H9 (cell line): Measurements from ENCODE around the gene PRPF19. TPM values are rescaled to one million over a fixed set of nuclear protein-coding genes. Genes with fewer than 3 reads are reported as not detected.
A peak's percentile ranks its signal among the peaks of the same experiment; 100 is the strongest.

Experiments
- DNase-seq: peaks from one replicate; pipeline ENCODE4 v3.0.0-alpha.2; 2017
- H2AFZ ChIP-seq: one replicate; pipeline ENCODE4 v1.6.1; 2013; ENCODE audit warnings: mild to moderate bottlenecking, low read length, control low read depth, moderate library complexity
- H2AK5ac ChIP-seq: 2 replicates; pipeline ENCODE4 v1.6.1; 2013; ENCODE audit warnings: low read length, control low read depth, mixed read lengths; ENCODE audit not compliant: insufficient read length
- H2BK120ac ChIP-seq: one replicate; pipeline ENCODE4 v1.6.1; 2013; ENCODE audit warnings: low read depth, mild to moderate bottlenecking, low read length, control low read depth, inconsistent platforms; ENCODE audit not compliant: poor library complexity, severe bottlenecking
- H2BK12ac ChIP-seq: 2 replicates; pipeline ENCODE4 v1.6.1; 2013; ENCODE audit warnings: low read length, control low read depth, mixed read lengths, low read depth; ENCODE audit not compliant: insufficient read length
- H2BK15ac ChIP-seq: 2 replicates; pipeline ENCODE4 v1.6.1; 2013; ENCODE audit warnings: low read depth, low read length, control low read depth
- H2BK20ac ChIP-seq: one replicate; pipeline ENCODE4 v1.6.1; 2013; ENCODE audit warnings: low read depth, mild to moderate bottlenecking, low read length, control low read depth, inconsistent platforms; ENCODE audit not compliant: poor library complexity, severe bottlenecking
- H2BK5ac ChIP-seq: 2 replicates; pipeline ENCODE4 v1.6.1; 2013; ENCODE audit warnings: low read length, control low read depth, mixed read lengths; ENCODE audit not compliant: insufficient read length
- H3K14ac ChIP-seq: 2 replicates; pipeline ENCODE4 v1.6.1; 2013; ENCODE audit warnings: low read length, control low read depth; ENCODE audit not compliant: insufficient read depth
- H3K18ac ChIP-seq: 2 replicates; pipeline ENCODE4 v1.6.1; 2013; ENCODE audit warnings: low read depth, mild to moderate bottlenecking, mixed read lengths, low read length, control low read depth; ENCODE audit not compliant: insufficient read length
- H3K23ac ChIP-seq: 2 replicates; pipeline ENCODE4 v1.6.1; 2013; ENCODE audit warnings: low read length, control low read depth, mixed read lengths, low read depth; ENCODE audit not compliant: insufficient read length
- H3K23me2 ChIP-seq: 2 replicates; pipeline ENCODE4 v1.6.1; 2013; ENCODE audit warnings: low read depth, mild to moderate bottlenecking, mixed read lengths, low read length, control low read depth; ENCODE audit not compliant: insufficient read length, poor library complexity, severe bottlenecking
- H3K27ac ChIP-seq: 2 replicates; pipeline ENCODE4 v1.5.1; 2013; ENCODE audit warnings: low read length, control low read depth, mixed read lengths, low read depth; ENCODE audit not compliant: insufficient read length
- H3K27me3 ChIP-seq: 2 replicates; pipeline ENCODE4 v1.6.1; 2013; ENCODE audit warnings: low read length, control low read depth, inconsistent platforms; ENCODE audit not compliant: insufficient read depth
- H3K4ac ChIP-seq: 2 replicates; pipeline ENCODE4 v1.6.1; 2013; ENCODE audit warnings: low read depth, mild to moderate bottlenecking, control low read depth, inconsistent platforms, low read length, moderate library complexity
- H3K4me1 ChIP-seq: 2 replicates; pipeline ENCODE4 v1.6.1; 2013; ENCODE audit warnings: low read length, control low read depth, inconsistent platforms; ENCODE audit not compliant: insufficient read depth
- H3K4me2 ChIP-seq: 2 replicates; pipeline ENCODE4 v1.6.1; 2013; ENCODE audit warnings: low read length, control low read depth, mixed read lengths; ENCODE audit not compliant: insufficient read length, insufficient read depth
- H3K56ac ChIP-seq: 2 replicates; pipeline ENCODE4 v1.6.1; 2013; ENCODE audit warnings: low read depth, mild to moderate bottlenecking, mixed read lengths, low read length, control low read depth; ENCODE audit not compliant: insufficient read length
- H3K79me1 ChIP-seq: 2 replicates; pipeline ENCODE4 v1.6.1; 2013; ENCODE audit warnings: low read depth, mild to moderate bottlenecking, moderate library complexity, low read length, control low read depth, inconsistent platforms; ENCODE audit not compliant: insufficient read depth, poor library complexity, severe bottlenecking
- H3K79me2 ChIP-seq: 2 replicates; pipeline ENCODE4 v1.6.1; 2013; ENCODE audit warnings: low read length, control low read depth, inconsistent platforms; ENCODE audit not compliant: insufficient read depth
- H3K9ac ChIP-seq: 2 replicates; pipeline ENCODE4 v1.6.1; 2013; ENCODE audit warnings: low read length, control low read depth, mixed read lengths; ENCODE audit not compliant: insufficient read length; ENCODE audit errors: extremely low read depth
- H3K9me3 ChIP-seq: one replicate; pipeline ENCODE4 v1.6.1; 2013; ENCODE audit warnings: low read depth, low read length, inconsistent platforms; ENCODE audit not compliant: control insufficient read depth
- H3T11ph ChIP-seq: one replicate; pipeline ENCODE4 v1.6.1; 2013; ENCODE audit warnings: mild to moderate bottlenecking, low read length, control low read depth, inconsistent platforms
- H4K20me1 ChIP-seq: one replicate; pipeline ENCODE4 v1.6.1; 2013; ENCODE audit not compliant: control insufficient read depth, insufficient read length, insufficient read depth
- H4K5ac ChIP-seq: 2 replicates; pipeline ENCODE4 v1.6.1; 2013; ENCODE audit warnings: low read depth, mild to moderate bottlenecking, mixed read lengths, low read length, control low read depth; ENCODE audit not compliant: insufficient read length
- H4K8ac ChIP-seq: replicated peaks from 2 replicates; pipeline ENCODE4 v1.6.1; 2013; ENCODE audit warnings: low read length, control low read depth, mixed read lengths, low read depth; ENCODE audit not compliant: insufficient read length
- H4K91ac ChIP-seq: 2 replicates; pipeline ENCODE4 v1.6.1; 2013; ENCODE audit warnings: low read depth, mild to moderate bottlenecking, moderate library complexity, mixed read lengths, low read length, control low read depth; ENCODE audit not compliant: insufficient read length
- H3K27ac Mint-ChIP-seq, 3 experiments: 2 replicates in 2 of 3; 3 replicates in 1 of 3; pipeline ENCODE4 v1.8.0; 2020 to 2021; ENCODE audit warnings: mixed read lengths in 3 of 3, mild to moderate bottlenecking in 1 of 3, moderate library complexity in 1 of 3
- H3K27me3 Mint-ChIP-seq: 2 replicates; pipeline ENCODE4 v1.8.0; 2021; ENCODE audit warnings: low read depth, mild to moderate bottlenecking, moderate library complexity, mixed read lengths
- H3K36me3 Mint-ChIP-seq, 3 experiments: 2 replicates in 2 of 3; 3 replicates in 1 of 3; pipeline ENCODE4 v1.8.0; 2020 to 2021; ENCODE audit warnings: low read depth in 3 of 3, mixed read lengths in 3 of 3; ENCODE audit not compliant: insufficient read depth in 1 of 3
- H3K4me1 Mint-ChIP-seq, 2 experiments: 2 replicates each; pipeline ENCODE4 v1.8.0; 2020; ENCODE audit warnings: mixed read lengths in 2 of 2
- H3K4me3 Mint-ChIP-seq, 2 experiments: 2 replicates in 1 of 2; 3 replicates in 1 of 2; pipeline ENCODE4 v1.8.0; 2020 to 2021; ENCODE audit warnings: mild to moderate bottlenecking in 2 of 2, mixed read lengths in 2 of 2, moderate library complexity in 1 of 2
- H3K9me3 Mint-ChIP-seq, 2 experiments: 2 replicates in 1 of 2; 3 replicates in 1 of 2; pipeline ENCODE4 v1.8.0; 2020; ENCODE audit warnings: mild to moderate bottlenecking in 2 of 2, mixed read lengths in 2 of 2, moderate library complexity in 1 of 2
- CTCF ChIP-seq: fragments of 200-600 bp; sonication (generic); conservative IDR thresholded peaks from 3 replicates; pipeline ENCODE4 v1.8.0; 2021; ENCODE audit warnings: antibody characterized with exemption, mild to moderate bottlenecking
- WGBS: extraction: QIAGEN DNeasy Blood & Tissue Kit; methylation state at CpG from one replicate; pipeline ENCODE4 v1.1.7; 2013; ENCODE audit warnings: missing lambda C conversion rate, low lambda C conversion rate, mixed read lengths; ENCODE audit not compliant: insufficient read length; ENCODE audit errors: extremely low coverage; 5-methylcytosine and 5-hydroxymethylcytosine counted together
- total RNA-seq: library from RNA; stranded (reverse); gene quantifications from 2 replicates; pipeline ENCODE4 v1.2.1, GENCODE V29; 2021

The PRPF19 gene
- total RNA-seq, 1 experiment from 2014 or later = 130 TPM

- Histone ChIP-seq H3K4ac (no peak within 1 kb of the TSS; the same call in 1 of the 2 replicates), H2BK120ac (no peak within 1 kb of the TSS), H3K79me2 (peaks cover 24% of the 10 kb centered on the region; the same call in 1 of the 2 replicates), H4K91ac (peak within 1 kb of the TSS; percentile 91), H3K56ac (no peak within 1 kb of the TSS), H2BK12ac (peak within 1 kb of the TSS; percentile 18), H4K5ac (peak within 1 kb of the TSS; percentile 49), H3T11ph (no peak within 1 kb of the TSS), H4K8ac (no peak within 1 kb of the TSS), H3K23ac (no peak within 1 kb of the TSS), H3K27me3 (no peaks in the 10 kb centered on the region), H4K20me1 (no peaks in the 10 kb centered on the region), H3K14ac (peak within 1 kb of the TSS; percentile 92), H2BK20ac (no peak within 1 kb of the TSS), H3K18ac (peak within 1 kb of the TSS; percentile 74), H3K4me2 (peak within 1 kb of the TSS; percentile 88), H3K27ac (peak within 1 kb of the TSS; percentile 21), H2AFZ (no peak within 1 kb of the TSS), H3K79me1 (no peaks in the 10 kb centered on the region), H3K23me2 (peaks cover 14% of the 10 kb centered on the region), H3K9ac (peak within 1 kb of the TSS; percentile 74), H3K4me1 (peaks cover 8% of the 10 kb centered on the region; the same call in 1 of the 2 replicates), H2AK5ac (no peak within 1 kb of the TSS), H3K9me3 (no peaks in the 10 kb centered on the region), H2BK15ac (no peak within 1 kb of the TSS), H2BK5ac (no peak within 1 kb of the TSS)
- peak within 1 kb of the TSS; percentile 91 to 95 for H3K4me3 Mint-ChIP-seq
- TF ChIP-seq CTCF = no peak
- peaks cover 34 to 41% of the 10 kb centered on the region in 2 experiments for H3K4me1 Mint-ChIP-seq
- H3K36me3 Mint-ChIP-seq = peaks cover 13 to 32% (median 17%) of the 10 kb centered on the region in 3 experiments
- peak within 1 kb of the TSS; percentile 95 to 98 (median 95); a peak in 6 of 7 replicates for H3K27ac Mint-ChIP-seq
- peaks cover 4% of the 10 kb centered on the region for H3K27me3 Mint-ChIP-seq
- no CpG with 5 or more reads among the region's 57 CpGs for WGBS
- no peaks in the 10 kb centered on the region; a peak in 2 of 5 replicates for H3K9me3 Mint-ChIP-seq
- DNase-seq = peak; percentile 96
Observed at GRCh38 chr11:60841797-60842667, 64.4 kb downstream of the PRPF19 start, which contains the start of gene CCDC86. Gene CCDC86 (plus strand): TSS chr11:60842113. CDS start chr11:60842125, 12 bp downstream.

Other genes starting within 250 kb of the PRPF19 start
- not detected in 2 replicates for gene MS4A8, start 207.0 kb downstream of the PRPF19 start, total RNA-seq
- gene MS4A18, start 181.9 kb downstream of the PRPF19 start, total RNA-seq = not detected in 2 replicates
- gene MS4A15, start 149.7 kb downstream of the PRPF19 start, total RNA-seq = 0.11 TPM in 1 of 2 replicates, not detected in the other
- gene MS4A10, start 121.3 kb downstream of the PRPF19 start, total RNA-seq = not detected in 2 replicates
- 82.3 and 84.3 TPM in 2 replicates for gene CCDC86, start 64.5 kb downstream of the PRPF19 start, total RNA-seq
- 0.07 TPM in 1 of 2 replicates, not detected in the other for gene PTGDR2, start 50.6 kb downstream of the PRPF19 start, total RNA-seq
- not detected in 2 replicates for gene ZP1, start 39.0 kb downstream of the PRPF19 start, total RNA-seq
- 36.4 and 38.0 TPM in 2 replicates for gene TMEM109, start 7.6 kb upstream of the PRPF19 start, total RNA-seq
- 84.5 and 95.5 TPM in 2 replicates for gene TMEM132A, start 17.9 kb upstream of the PRPF19 start, total RNA-seq
- 7.0 and 8.1 TPM in 2 replicates for gene SLC15A3, start 45.6 kb upstream of the PRPF19 start, total RNA-seq
- not detected in 2 replicates for gene CD6, start 65.1 kb upstream of the PRPF19 start, total RNA-seq
- gene CD5, start 195.9 kb upstream of the PRPF19 start, total RNA-seq = not detected in 2 replicates